HG02678 (cell line): ENCODE results near the gene MBNL3.
"Not testable (repeated sequence)": the region's sequence is repeated elsewhere in the genome, so short reads cannot be mapped to it uniquely, and the experiment has no call there.

ENCODE experiments used
- ATAC-seq: cut with Tn5 transposase; IDR thresholded peaks from one replicate; pipeline ENCODE4 v1.9.1; 2021; ENCODE audit warnings: mild to moderate bottlenecking, moderate library complexity; ENCODE audit not compliant: unreplicated experiment

The MBNL3 gene

GRCh38 chrX:132384301-132384700, 104.5 kb downstream of the MBNL3 start:
- ATAC-seq = no peak

GRCh38 chrX:132382068-132382467, 106.8 kb downstream of the MBNL3 start:
- ATAC-seq = no peak

DNA sequence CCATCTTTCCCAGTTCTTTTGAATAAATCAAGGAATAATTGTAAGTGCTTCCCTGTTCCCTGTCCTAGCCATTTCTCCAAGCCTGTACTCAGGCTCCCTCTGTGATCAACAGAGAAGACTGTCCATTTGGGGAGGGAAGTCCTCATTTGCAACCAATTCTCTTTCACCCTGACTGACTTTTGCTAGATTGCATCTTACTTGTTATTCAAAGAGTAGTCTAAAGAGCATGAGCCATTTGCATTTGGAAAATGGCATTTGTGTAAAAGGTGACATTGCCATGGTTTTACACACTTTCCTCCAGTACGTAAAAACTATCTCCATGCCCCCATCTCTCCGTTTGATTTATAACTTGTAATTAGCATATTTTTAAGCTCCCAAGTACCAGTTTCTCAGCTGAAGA, 110.6 kb downstream of the MBNL3 start:
- no peak for ATAC-seq

DNA sequence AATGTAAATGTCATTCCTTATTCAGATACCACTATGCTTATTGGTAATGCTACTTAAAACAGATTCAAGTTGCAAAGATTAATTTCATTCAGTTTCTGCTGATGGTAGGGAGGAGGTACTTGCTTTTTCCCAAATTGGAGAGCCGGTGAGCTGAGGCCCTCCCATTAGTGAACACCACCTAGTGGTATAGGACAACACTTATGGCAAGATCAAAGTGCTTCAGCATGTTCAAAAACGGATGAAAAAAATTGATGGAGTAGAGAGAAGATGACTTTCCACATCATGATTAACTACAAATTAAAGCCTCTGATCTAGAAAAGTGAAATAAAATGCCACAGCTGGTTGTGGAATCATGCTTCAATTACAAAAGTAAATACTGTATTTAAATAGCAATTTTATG, 112.9 kb downstream of the MBNL3 start:
- ATAC-seq = no peak

DNA sequence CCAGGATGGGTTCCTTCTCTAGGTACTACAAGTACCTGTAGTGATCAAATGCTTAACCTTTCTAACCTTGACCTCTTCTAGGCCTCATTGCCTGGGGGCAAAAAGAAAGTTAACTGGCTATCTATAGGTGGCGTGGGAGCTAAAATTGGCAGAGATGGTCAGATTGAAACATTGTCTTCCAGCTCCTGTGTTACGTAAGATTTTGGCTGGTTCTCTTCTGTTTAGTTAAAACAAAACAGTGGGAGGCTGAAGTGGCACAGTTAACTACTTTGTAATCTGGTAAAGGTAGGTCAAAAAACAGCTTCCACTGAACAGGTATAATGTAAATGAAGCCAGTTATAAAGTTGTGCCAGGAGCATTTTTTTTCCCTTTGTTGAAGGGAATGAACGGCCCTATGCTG, 115.2 kb downstream of the MBNL3 start:
- ATAC-seq = no peak

GRCh38 chrX:132369617-132370326, 119.1 kb downstream of the MBNL3 start:
- ATAC-seq = no peak

DNA sequence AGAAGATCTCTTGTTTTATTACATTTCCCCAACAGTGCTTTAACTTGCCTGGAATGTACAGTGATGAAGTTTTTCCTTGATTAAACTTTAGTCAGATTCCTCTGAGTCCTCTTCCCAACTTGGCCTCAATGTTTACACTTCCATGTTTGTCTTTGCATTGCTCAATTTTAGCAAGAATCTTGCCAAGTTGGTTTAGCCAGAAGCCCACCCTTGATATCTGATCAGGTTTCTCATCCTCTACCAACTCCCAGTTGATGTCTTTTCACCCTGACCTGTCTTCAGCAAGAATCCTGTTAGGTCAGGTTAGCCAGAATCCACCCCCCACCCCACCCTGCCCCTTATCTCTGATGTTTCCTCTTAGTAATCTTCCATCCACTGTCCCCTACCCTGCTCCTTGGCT, 120.9 kb downstream of the MBNL3 start:
- no peak for ATAC-seq

DNA sequence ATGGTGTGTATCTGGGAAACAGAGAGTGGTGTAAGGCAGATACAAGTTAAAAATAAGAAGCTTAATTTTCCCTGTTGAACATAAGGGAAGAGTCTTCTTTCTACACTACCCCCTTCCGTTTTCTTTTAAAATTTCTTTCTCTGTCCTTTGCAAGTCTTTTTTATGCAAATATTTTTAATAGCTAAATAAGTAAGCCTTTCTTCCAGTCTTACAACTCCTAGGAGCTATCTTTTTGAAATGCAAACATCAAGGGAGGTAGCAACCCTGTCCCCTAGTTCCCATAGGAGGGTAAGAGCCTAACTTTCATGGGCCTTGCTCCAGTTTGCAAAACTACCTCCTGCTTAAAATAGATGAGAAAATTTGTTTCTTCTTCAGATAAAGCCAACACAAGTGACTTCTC, 121.5 kb downstream of the MBNL3 start:
- ATAC-seq = no peak

DNA sequence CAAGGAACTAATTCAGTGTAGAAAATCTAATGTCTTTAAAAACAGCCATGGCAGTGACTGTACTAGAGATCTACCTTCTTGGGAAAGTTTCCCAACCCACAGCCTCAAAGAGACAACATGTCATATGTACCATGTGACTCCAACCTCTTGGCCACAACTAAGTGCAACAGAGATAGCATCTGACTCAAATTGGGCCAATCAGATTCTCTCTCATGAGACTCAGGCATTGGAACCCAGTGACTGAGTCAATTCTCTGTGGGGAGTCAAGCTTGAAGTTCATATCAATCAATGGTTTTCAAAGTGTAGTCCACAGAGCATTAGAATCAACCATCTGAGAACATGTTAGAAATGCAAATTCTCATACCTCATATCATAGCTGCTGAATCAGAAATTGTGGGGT, 123.3 kb downstream of the MBNL3 start:
- no peak for ATAC-seq

DNA sequence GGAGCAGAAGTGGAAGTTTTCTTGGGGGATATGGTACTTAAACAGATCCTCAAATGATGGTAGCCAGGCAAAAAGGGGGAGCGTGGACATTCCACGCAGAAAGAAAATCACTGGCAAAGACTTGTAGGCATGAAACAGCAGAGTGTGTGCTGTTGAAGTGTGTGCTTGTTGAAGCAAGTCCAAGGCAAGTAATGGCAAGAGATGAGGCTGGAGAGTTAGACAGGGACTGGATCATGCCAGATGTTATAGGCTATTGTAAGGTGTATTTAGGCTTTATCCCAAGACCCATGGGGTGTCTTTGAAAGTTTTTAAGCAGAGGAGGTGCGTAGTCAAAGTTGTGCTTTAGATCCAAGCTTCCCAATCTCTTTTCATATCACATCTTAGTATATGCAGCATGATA, 124.5 kb downstream of the MBNL3 start:
- ATAC-seq = no peak

- no peak for ATAC-seq
Observed at GRCh38 chrX:132353430-132353829, 135.4 kb downstream of the MBNL3 start.

- no peak for ATAC-seq
Observed at GRCh38 chrX:132336172-132336571, 152.7 kb downstream of the MBNL3 start.

DNA sequence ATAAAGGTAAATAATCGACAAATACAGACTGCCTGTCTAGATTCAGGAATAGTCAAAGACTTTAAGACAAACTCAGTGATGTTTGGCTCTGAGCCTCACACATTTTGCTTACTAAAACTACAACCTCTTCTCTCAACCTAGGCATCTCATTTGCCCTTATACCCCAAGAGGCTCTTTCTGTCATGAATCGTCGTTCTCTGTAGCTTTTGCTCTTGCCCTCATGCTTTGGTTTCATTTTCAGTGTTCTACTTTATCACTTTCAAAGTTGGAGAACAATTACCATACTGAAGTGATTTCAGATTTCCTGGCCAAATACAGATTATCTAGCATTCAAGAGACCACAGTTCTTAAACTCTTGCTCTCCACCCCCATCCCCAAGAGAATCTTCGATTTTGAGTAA, 155.5 kb downstream of the MBNL3 start:
- ATAC-seq = no peak

DNA sequence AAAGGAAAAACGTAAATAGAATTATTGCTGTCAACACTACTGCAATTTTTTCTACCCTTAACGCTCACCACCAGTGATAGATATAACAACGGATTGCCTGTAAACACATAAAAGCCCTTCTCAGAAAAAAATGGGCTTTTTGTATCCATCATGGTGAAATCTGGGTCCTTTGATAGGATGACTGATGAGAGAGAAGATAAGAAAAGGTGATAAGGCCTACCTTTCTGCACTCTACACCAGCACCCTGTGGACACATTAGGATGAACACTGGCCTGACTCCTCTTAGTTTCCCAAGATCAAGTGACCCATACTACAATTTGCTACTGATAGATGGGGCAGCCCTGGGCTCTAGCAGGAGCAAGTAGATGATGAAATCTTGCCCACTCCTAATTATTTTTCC, 157.3 kb downstream of the MBNL3 start:
- no peak for ATAC-seq

DNA sequence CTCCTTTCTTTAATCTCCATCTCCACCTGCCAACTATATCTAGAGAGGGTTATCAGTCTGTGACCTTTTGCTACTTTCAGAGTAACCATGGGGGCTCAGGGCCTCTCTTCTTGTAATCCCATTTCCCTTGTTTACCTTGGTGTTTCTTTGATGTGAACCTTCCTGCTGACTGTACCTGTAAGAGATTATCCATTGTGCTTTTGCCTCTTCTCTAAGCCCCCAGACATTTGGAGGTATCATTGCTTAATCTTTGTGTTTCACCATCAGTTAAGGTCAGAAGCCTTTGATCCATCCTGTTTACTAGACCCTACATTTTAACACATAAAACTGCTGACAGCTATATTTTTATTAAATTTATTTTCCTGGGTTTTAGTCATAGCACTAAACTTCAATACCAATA, 157.8 kb downstream of the MBNL3 start:
- no peak for ATAC-seq

- ATAC-seq = no peak
Observed at GRCh38 chrX:132330156-132330729, 158.6 kb downstream of the MBNL3 start.

- ATAC-seq = not testable (repeated sequence)
Observed at GRCh38 chrX:132326960-132327359, 161.9 kb downstream of the MBNL3 start.
